NOMO-1 treated with dmso at 0.1 percent for 144 hours (cell line): ENCODE data around the gene PARD3B.

ENCODE experiments used
- DNase-seq: peaks from one replicate; lab custom pipeline; 2025; ENCODE audit not compliant: unreplicated experiment; lab: John Stamatoyannopoulos, UW

The PARD3B gene

GRCh38 chr2:205659922-205660321 is 1114.6 kb downstream of the PARD3B start:
- DNase-seq: no peak

- no peak for DNase-seq
These were observed 1115.3 kb downstream of the PARD3B start for GRCh38 chr2:205660521-205661124.

DNA sequence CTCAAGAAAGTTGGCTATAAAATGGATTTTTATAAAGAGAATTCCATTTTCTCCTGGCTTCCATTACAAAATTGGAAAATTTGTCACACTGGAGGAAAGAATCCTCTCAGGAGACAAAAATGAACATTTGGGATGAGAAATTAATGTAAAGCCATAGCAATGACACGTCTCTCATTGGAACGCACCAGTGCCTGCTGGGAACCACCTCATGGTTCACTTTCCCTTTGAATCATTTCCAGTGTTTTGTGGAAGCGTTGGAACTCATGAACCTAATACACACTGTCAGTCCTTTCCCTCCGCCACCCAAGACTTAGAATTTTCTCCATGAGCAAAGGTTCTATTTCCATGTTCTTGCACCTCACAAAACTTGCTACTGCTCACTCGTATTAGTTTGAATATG is 1116.0 kb downstream of the PARD3B start:
- DNase-seq: no peak

GRCh38 chr2:205662206-205662965 is 1117.1 kb downstream of the PARD3B start:
- no peak for DNase-seq

GRCh38 chr2:205665791-205666190 is 1120.5 kb downstream of the PARD3B start:
- DNase-seq: no peak
